ENCODE measurements around the gene SSTR4.

GRCh38 chr20:23069108-23069507, 34.0 kb downstream of the SSTR4 start:
- TF ChIP-seq, protein P1, sequence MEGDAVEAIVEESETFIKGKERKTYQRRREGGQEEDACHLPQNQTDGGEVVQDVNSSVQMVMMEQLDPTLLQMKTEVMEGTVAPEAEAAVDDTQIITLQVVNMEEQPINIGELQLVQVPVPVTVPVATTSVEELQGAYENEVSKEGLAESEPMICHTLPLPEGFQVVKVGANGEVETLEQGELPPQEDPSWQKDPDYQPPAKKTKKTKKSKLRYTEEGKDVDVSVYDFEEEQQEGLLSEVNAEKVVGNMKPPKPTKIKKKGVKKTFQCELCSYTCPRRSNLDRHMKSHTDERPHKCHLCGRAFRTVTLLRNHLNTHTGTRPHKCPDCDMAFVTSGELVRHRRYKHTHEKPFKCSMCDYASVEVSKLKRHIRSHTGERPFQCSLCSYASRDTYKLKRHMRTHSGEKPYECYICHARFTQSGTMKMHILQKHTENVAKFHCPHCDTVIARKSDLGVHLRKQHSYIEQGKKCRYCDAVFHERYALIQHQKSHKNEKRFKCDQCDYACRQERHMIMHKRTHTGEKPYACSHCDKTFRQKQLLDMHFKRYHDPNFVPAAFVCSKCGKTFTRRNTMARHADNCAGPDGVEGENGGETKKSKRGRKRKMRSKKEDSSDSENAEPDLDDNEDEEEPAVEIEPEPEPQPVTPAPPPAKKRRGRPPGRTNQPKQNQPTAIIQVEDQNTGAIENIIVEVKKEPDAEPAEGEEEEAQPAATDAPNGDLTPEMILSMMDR (IDR thresholded peaks at IDR 0.05): no peak
- no peak for TF ChIP-seq POLR2A (IDR thresholded peaks at IDR 0.05)
